ENCODE data around the gene MUC5B. TPM values are rescaled to one million over a fixed set of nuclear protein-coding genes. Genes with fewer than 3 reads are reported as not detected.

MUC5B gene
- total and polyA plus RNA-seq, 2 experiments from 2014 or later = not detected

DNA sequence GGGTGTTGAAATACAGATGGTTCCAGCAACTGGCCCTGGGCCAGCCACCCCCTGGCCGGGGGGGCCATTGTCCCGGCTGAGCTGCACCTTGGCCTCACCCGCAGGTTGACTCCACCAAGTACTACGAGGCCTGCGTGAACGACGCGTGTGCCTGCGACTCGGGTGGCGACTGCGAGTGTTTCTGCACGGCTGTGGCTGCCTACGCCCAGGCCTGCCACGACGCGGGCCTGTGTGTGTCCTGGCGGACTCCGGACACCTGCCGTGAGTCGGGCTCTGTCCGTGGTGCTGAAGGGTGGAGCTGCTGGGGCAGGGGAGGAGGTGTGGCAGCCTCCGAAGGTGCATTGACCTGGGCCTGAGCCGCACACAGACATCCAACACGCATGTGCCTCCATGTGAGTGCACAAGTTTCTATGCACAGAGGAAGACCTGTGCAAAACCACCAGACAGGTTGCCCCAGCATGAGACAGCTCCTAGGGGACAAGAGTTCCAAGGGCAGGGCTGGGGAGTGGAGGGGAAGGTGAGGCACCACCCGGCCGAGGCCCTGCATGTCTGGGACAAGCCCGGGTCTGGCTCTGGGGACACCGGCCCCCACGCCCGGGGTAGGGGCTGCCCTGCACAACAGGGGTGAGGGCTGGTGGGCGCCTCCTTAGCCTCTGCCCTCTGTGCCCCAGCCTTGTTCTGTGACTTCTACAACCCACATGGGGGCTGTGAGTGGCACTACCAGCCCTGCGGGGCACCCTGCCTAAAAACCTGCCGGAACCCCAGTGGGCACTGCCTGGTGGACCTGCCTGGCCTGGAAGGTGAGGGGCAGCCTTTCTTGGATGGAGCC is 16.1 kb downstream of the MUC5B start:
- Histone ChIP-seq H3K9ac (no peak overlapping the region), H3K27me3 (replicated peaks; ENCODE audit: insufficient read depth) (no peaks in the 10 kb centered on the region), H3K4me3 (no peak overlapping the region), H3F3A (ENCODE audit: insufficient read depth) (no peaks in the 10 kb centered on the region), H2AFZ (no peak overlapping the region), H3K9me2 (ENCODE audit: insufficient read depth) (no peaks in the 10 kb centered on the region), H3K9me3 (ENCODE audit: low read depth) (no peaks in the 10 kb centered on the region), H3K79me2 (ENCODE audit: insufficient read depth) (no peaks in the 10 kb centered on the region), H3K27ac (no peak overlapping the region), H3K4me2 (ENCODE audit: unreplicated experiment) (no peak overlapping the region), H4K20me1 (ENCODE audit: insufficient read depth) (no peaks in the 10 kb centered on the region), H3K36me3 (ENCODE audit: low read depth) (no peaks in the 10 kb centered on the region), H3K4me1 (ENCODE audit: insufficient read depth) (no peaks in the 10 kb centered on the region)
- in situ Hi-C loops (cut with MboI) = no loop called here
- WGBS, 2 experiments (ENCODE audit: low coverage in 1 of 2, low lambda C conversion rate in 2 of 2, missing lambda C conversion rate in 2 of 2) = 63 to 70% methylated on average over 19 to 32 of the region's 34 CpGs
- TF ChIP-seq EZH2phosphoT487 (IDR thresholded peaks at IDR 0.05; ENCODE audit: insufficient read depth, low read depth) = no peak
- TF ChIP-seq EZH2 (IDR thresholded peaks at IDR 0.05; ENCODE audit: insufficient read depth, poor library complexity, severe bottlenecking) = no peak
- DNase-seq = no peak

DNA sequence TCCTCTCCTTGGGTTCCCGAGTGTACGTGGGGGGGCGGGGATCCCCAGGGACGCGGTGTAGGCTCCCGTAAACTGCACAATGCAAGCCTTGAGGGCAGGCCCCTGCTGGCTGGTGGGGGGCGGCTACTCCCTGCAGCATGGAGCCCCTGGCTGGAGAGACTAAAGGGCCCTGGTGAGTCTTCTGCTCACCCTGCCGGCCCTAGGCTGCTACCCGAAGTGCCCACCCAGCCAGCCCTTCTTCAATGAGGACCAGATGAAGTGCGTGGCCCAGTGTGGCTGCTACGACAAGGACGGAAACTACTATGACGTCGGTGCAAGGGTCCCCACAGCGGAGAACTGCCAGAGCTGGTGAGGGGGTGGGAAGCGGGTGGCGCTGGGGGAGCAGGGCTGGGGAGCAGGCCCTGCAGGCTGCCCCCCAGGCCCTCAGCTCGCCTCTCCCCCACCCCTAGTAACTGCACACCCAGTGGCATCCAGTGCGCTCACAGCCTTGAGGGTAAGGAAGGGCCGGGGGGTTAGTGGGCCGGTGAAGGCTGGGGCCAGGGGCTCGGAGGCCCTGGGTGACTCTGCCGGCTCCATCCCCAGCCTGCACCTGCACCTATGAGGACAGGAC is 16.8 kb downstream of the MUC5B start:
- 63 to 67% methylated on average over 15 to 21 of the region's 23 CpGs for WGBS, 2 experiments (ENCODE audit: low coverage in 1 of 2, low lambda C conversion rate in 2 of 2, missing lambda C conversion rate in 2 of 2)
- in situ Hi-C loops (cut with MboI) = no loop called here
- H3K79me2 ChIP-seq (ENCODE audit: insufficient read depth) = no peaks in the 10 kb centered on the region
- no peak overlapping the region for H2AFZ ChIP-seq
- H3K36me3 ChIP-seq (ENCODE audit: low read depth) = no peaks in the 10 kb centered on the region
- DNase-seq = no peak
- H3K27ac ChIP-seq = no peak overlapping the region
- H3K4me3 ChIP-seq = no peak overlapping the region
- no peaks in the 10 kb centered on the region for H3F3A ChIP-seq (ENCODE audit: insufficient read depth)
- TF ChIP-seq EZH2phosphoT487 (IDR thresholded peaks at IDR 0.05; ENCODE audit: insufficient read depth, low read depth) (no peak), EZH2 (IDR thresholded peaks at IDR 0.05; ENCODE audit: insufficient read depth, poor library complexity, severe bottlenecking) (no peak)
- H3K9ac ChIP-seq = no peak overlapping the region
- H3K4me1 ChIP-seq (ENCODE audit: insufficient read depth) = no peaks in the 10 kb centered on the region
- no peaks in the 10 kb centered on the region for H3K9me3 ChIP-seq (ENCODE audit: low read depth)
- H3K9me2 ChIP-seq (ENCODE audit: insufficient read depth) = no peaks in the 10 kb centered on the region
- H3K27me3 ChIP-seq (replicated peaks; ENCODE audit: insufficient read depth) = no peaks in the 10 kb centered on the region
- no peak overlapping the region for H3K4me2 ChIP-seq (ENCODE audit: unreplicated experiment)
- no peaks in the 10 kb centered on the region for H4K20me1 ChIP-seq (ENCODE audit: insufficient read depth)

DNA sequence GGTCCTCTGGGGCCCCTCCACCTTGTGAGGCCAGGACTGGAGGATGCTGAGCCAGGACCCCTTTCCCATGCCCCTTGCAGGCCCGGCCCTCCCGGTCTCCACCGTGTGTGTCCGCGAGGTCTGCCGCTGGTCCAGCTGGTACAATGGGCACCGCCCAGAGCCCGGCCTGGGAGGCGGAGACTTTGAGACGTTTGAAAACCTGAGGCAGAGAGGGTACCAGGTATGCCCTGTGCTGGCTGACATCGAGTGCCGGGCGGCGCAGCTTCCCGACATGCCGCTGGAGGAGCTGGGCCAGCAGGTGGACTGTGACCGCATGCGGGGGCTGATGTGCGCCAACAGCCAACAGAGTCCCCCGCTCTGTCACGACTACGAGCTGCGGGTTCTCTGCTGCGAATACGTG is 17.9 kb downstream of the MUC5B start:
- no peak for TF ChIP-seq EZH2 (IDR thresholded peaks at IDR 0.05; ENCODE audit: insufficient read depth, poor library complexity, severe bottlenecking)
- TF ChIP-seq EZH2phosphoT487 (IDR thresholded peaks at IDR 0.05; ENCODE audit: insufficient read depth, low read depth) = no peak
- no peak for DNase-seq
- no peaks in the 10 kb centered on the region for H3K27me3 ChIP-seq (replicated peaks; ENCODE audit: insufficient read depth)
- H3K4me1 ChIP-seq (ENCODE audit: insufficient read depth) = no peaks in the 10 kb centered on the region
- H3K4me3 ChIP-seq = no peak overlapping the region
- no peaks in the 10 kb centered on the region for H4K20me1 ChIP-seq (ENCODE audit: insufficient read depth)
- in situ Hi-C loops (cut with MboI) = no loop called here
- no peaks in the 10 kb centered on the region for H3K9me2 ChIP-seq (ENCODE audit: insufficient read depth)
- no peak overlapping the region for H3K27ac ChIP-seq
- no peak overlapping the region for H3K9ac ChIP-seq
- no peaks in the 10 kb centered on the region for H3K9me3 ChIP-seq (ENCODE audit: low read depth)
- WGBS, 2 experiments (ENCODE audit: low coverage in 1 of 2, low lambda C conversion rate in 2 of 2, missing lambda C conversion rate in 2 of 2) = 86 to 88% methylated on average over 24 to 25 of the region's 25 CpGs
- H3K4me2 ChIP-seq (ENCODE audit: unreplicated experiment) = no peak overlapping the region
- H3F3A ChIP-seq (ENCODE audit: insufficient read depth) = no peaks in the 10 kb centered on the region
- no peaks in the 10 kb centered on the region for H3K79me2 ChIP-seq (ENCODE audit: insufficient read depth)
- no peaks in the 10 kb centered on the region for H3K36me3 ChIP-seq (ENCODE audit: low read depth)
- H2AFZ ChIP-seq = no peak overlapping the region

DNA sequence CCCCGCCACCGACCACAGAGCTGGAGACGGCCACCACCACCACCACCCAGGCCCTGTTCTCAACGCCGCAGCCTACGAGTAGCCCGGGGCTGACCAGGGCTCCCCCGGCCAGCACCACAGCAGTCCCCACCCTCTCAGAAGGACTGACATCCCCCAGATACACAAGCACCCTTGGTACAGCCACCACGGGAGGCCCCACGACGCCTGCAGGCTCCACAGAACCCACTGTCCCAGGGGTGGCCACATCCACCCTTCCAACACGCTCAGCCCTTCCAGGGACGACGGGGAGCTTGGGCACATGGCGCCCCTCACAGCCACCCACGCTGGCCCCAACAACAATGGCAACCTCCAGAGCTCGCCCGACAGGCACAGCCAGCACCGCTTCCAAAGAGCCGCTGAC is 18.8 kb downstream of the MUC5B start:
- in situ Hi-C loops (cut with MboI) = no loop called here
- TF ChIP-seq EZH2phosphoT487 (IDR thresholded peaks at IDR 0.05; ENCODE audit: insufficient read depth, low read depth) (no peak), EZH2 (IDR thresholded peaks at IDR 0.05; ENCODE audit: insufficient read depth, poor library complexity, severe bottlenecking) (no peak)
- Histone ChIP-seq H3K36me3 (ENCODE audit: low read depth) (no peaks in the 10 kb centered on the region), H3K9ac (no peak overlapping the region), H3F3A (ENCODE audit: insufficient read depth) (no peaks in the 10 kb centered on the region), H3K27ac (no peak overlapping the region), H3K9me2 (ENCODE audit: insufficient read depth) (no peaks in the 10 kb centered on the region), H4K20me1 (ENCODE audit: insufficient read depth) (no peaks in the 10 kb centered on the region), H2AFZ (no peak overlapping the region), H3K27me3 (replicated peaks; ENCODE audit: insufficient read depth) (no peaks in the 10 kb centered on the region), H3K9me3 (ENCODE audit: low read depth) (no peaks in the 10 kb centered on the region), H3K4me2 (ENCODE audit: unreplicated experiment) (no peak overlapping the region), H3K4me3 (no peak overlapping the region), H3K4me1 (ENCODE audit: insufficient read depth) (no peaks in the 10 kb centered on the region), H3K79me2 (ENCODE audit: insufficient read depth) (no peaks in the 10 kb centered on the region)
- WGBS, 2 experiments (ENCODE audit: low coverage in 1 of 2, low lambda C conversion rate in 2 of 2, missing lambda C conversion rate in 2 of 2) = 83 to 87% methylated on average over 13 to 20 of the region's 20 CpGs
- DNase-seq = no peak
